GM19023 (cell line): ENCODE measurements around the gene APOL3.
"Not testable (repeated sequence)": the region's sequence is repeated elsewhere in the genome, so short reads cannot be mapped to it uniquely, and the experiment has no call there.

Source experiments
- ATAC-seq: cut with Tn5 transposase; IDR thresholded peaks from one replicate; pipeline ENCODE4 v1.9.1; 2021; ENCODE audit warnings: mild to moderate bottlenecking, moderate library complexity; ENCODE audit not compliant: unreplicated experiment

Gene APOL3

GRCh38 chr22:36160499-36160942 is at the start of gene APOL3:
Gene APOL3 (minus strand): TSS chr22:36160755. CDS start chr22:36149055, 11,700 bp downstream.
- no peak for ATAC-seq

GRCh38 chr22:36210224-36210623 is 49.7 kb upstream of the APOL3 start:
- no peak for ATAC-seq

- not testable (repeated sequence) for ATAC-seq
Observed at GRCh38 chr22:36209488-36209908, 48.9 kb upstream of the APOL3 start.

- no peak for ATAC-seq
Observed at GRCh38 chr22:36208914-36209313, 48.4 kb upstream of the APOL3 start.

GRCh38 chr22:36208162-36208765 is 47.7 kb upstream of the APOL3 start:
- no peak for ATAC-seq

- no peak for ATAC-seq
Observed at GRCh38 chr22:36206255-36206654, 45.7 kb upstream of the APOL3 start.

- ATAC-seq: not testable (repeated sequence)
Observed at GRCh38 chr22:36205573-36205972, 45.0 kb upstream of the APOL3 start.

GRCh38 chr22:36204632-36205015 is 44.1 kb upstream of the APOL3 start:
- ATAC-seq: no peak

- ATAC-seq: no peak
Observed at GRCh38 chr22:36204001-36204631, 43.6 kb upstream of the APOL3 start.

- ATAC-seq: not testable (repeated sequence)
Observed at GRCh38 chr22:36203441-36203840, 42.9 kb upstream of the APOL3 start.

GRCh38 chr22:36202906-36203305 is 42.4 kb upstream of the APOL3 start:
- not testable (repeated sequence) for ATAC-seq

- no peak for ATAC-seq
Observed at GRCh38 chr22:36201630-36202319, 41.2 kb upstream of the APOL3 start, which contains the start of gene APOL4. Gene APOL4 (minus strand): TSS chr22:36201809. CDS start chr22:36201734, 75 bp downstream.

- not testable (repeated sequence) for ATAC-seq
Observed at GRCh38 chr22:36201025-36201424, 40.5 kb upstream of the APOL3 start.

GRCh38 chr22:36199001-36199551 is 38.5 kb upstream of the APOL3 start:
- no peak for ATAC-seq

GRCh38 chr22:36198536-36198935 is 38.0 kb upstream of the APOL3 start:
- no peak for ATAC-seq

GRCh38 chr22:36197514-36198146 is 37.1 kb upstream of the APOL3 start:
- no peak for ATAC-seq

GRCh38 chr22:36197065-36197440 is 36.5 kb upstream of the APOL3 start:
- no peak for ATAC-seq

- no peak for ATAC-seq
Observed at GRCh38 chr22:36196254-36197064, 35.9 kb upstream of the APOL3 start.

GRCh38 chr22:36194971-36195370 is 34.4 kb upstream of the APOL3 start:
- ATAC-seq: no peak

GRCh38 chr22:36194385-36194784 is 33.8 kb upstream of the APOL3 start:
- no peak for ATAC-seq
